Spleen (tissue), 11 donors: ENCODE results near the gene PVR. TPM values are rescaled to one million over a fixed set of nuclear protein-coding genes. Genes with fewer than 3 reads are reported as not detected.

ENCODE experiments used
- DNase-seq: peaks from one replicate; pipeline ENCODE4 v3.0.0-alpha.2; 2020
- H3K27ac ChIP-seq, 8 donors: fragments of 200-600 bp; sonication (generic) in 7 of 8; 1 replicate in 4 of 8; 2 replicates in 4 of 8; pipeline versions ENCODE4 v1.5.0 to v1.8.0; 2016 to 2021; ENCODE audit warnings: inconsistent platforms in 4 of 8, mild to moderate bottlenecking in 4 of 8, moderate library complexity in 1 of 8
- H3K27me3 ChIP-seq, 7 donors: fragments of 200-600 bp; sonication (generic) in 6 of 7; replicated peaks in 1 of 7; 1 replicate in 4 of 7; 2 replicates in 3 of 7; pipeline versions ENCODE4 v1.5.0 to v1.8.0; 2016 to 2021; ENCODE audit warnings: inconsistent platforms in 3 of 7, mild to moderate bottlenecking in 1 of 7
- H3K36me3 ChIP-seq, 6 donors: fragments of 200-600 bp; sonication (generic) in 5 of 6; 1 replicate in 4 of 6; 2 replicates in 2 of 6; pipeline versions ENCODE4 v1.5.0 to v1.8.0; 2016 to 2021; ENCODE audit warnings: inconsistent platforms in 2 of 6
- H3K4me1 ChIP-seq, 6 donors: fragments of 200-600 bp; sonication (generic) in 5 of 6; 1 replicate in 3 of 6; 2 replicates in 3 of 6; pipeline versions ENCODE4 v1.5.0 to v1.8.0; 2016 to 2021; ENCODE audit warnings: inconsistent platforms in 3 of 6
- H3K4me3 ChIP-seq, 8 donors: fragments of 200-600 bp; sonication (generic) in 7 of 8; 1 replicate in 4 of 8; 2 replicates in 4 of 8; pipeline versions ENCODE4 v1.5.0 to v1.8.0; 2016 to 2021; ENCODE audit warnings: inconsistent platforms in 4 of 8, mild to moderate bottlenecking in 4 of 8, moderate library complexity in 2 of 8
- H3K9me3 ChIP-seq, 8 donors: fragments of 200-600 bp; sonication (generic) in 7 of 8; 1 replicate in 4 of 8; 2 replicates in 4 of 8; pipeline versions ENCODE4 v1.5.0 to v1.8.0; 2016 to 2021; ENCODE audit warnings: inconsistent platforms in 4 of 8
- CTCF ChIP-seq, 11 experiments: fragments of 200-600 bp in 7 of 11; fragments of 450-650 bp in 4 of 11; sonication (generic) in 4 of 11; IDR thresholded peaks in 8 of 11; conservative IDR thresholded peaks in 3 of 11; 1 replicate in 7 of 11; 2 replicates in 4 of 11; pipeline versions ENCODE4 v1.4.0 to v1.8.0; 2016 to 2021; ENCODE audit warnings: antibody characterized with exemption in 11 of 11, inconsistent platforms in 4 of 11, mild to moderate bottlenecking in 1 of 11
- POLR2A ChIP-seq, 3 donors: fragments of 450-650 bp; IDR thresholded peaks; one replicate each; pipeline ENCODE4 v1.5.1; 2017; ENCODE audit warnings: antibody characterized with exemption in 3 of 3, mild to moderate bottlenecking in 1 of 3
- POLR2AphosphoS5 ChIP-seq, 3 donors: sonication (generic); formaldehyde crosslinking; IDR thresholded peaks; one replicate each; pipeline ENCODE4 v1.5.1; 2017; ENCODE audit warnings: antibody characterized with exemption in 3 of 3
- WGBS, 5 donors: extraction: QIAGEN DNeasy Blood & Tissue Kit in 3 of 5; methylation state at CpG; one replicate each; pipeline versions ENCODE4 v1.1.5 to v1.1.7; 2013 to 2018; 5-methylcytosine and 5-hydroxymethylcytosine counted together
- intact Hi-C: fragments of 100-400 bp; cut with DNase I; formaldehyde crosslinking; loops from one replicate; pipeline ENCODE4 v1.15.0; 2023; ENCODE audit warnings: low total_unique reads
- polyA plus RNA-seq, 3 donors: library from polyadenylated mRNA; stranded (reverse); fragments of 200-250 nt; gene quantifications; one replicate each; pipeline ENCODE4 v1.2.1, GENCODE V29; 2013
- total RNA-seq, 7 donors: library from RNA; depleted of rRNA in 3 of 7; stranded (reverse); fragments of >200 nt in 3 of 7; fragmentation: NEBNext Ultra II Directional in 4 of 7; extraction: Animal tissue kit (Norgen Biotek cat#: 25700) in 4 of 7; gene quantifications; one replicate each; pipeline versions ENCODE4 v1.1.0 to v1.2.1, GENCODE V29; 2016 to 2021
- donor health status: healthy with polysubstance abuse.
- donor health status: DM: no; HTN: no; CAD: no; lungs with moderate emphysema.
- donor health status: DM: no; HTN: no; CAD: no.
- donor health status: Bipolar disorder and iron deficiency.
- donor health status: healthy.
- donor health status: DM: no; HTN: no; CAD: no.
- donor health status: DM: yes; HTN: yes; CAD: no.

The PVR gene
- total and polyA plus RNA-seq, 10 donors: 2.0 to 18.4 (median 12.8) TPM

GRCh38 chr19:44611812-44612295 is 31.9 kb upstream of the PVR start:
- Histone ChIP-seq H3K4me3 (no peak overlapping the region), H3K9me3 (no peaks in the 10 kb centered on the region), H3K36me3 (no peaks in the 10 kb centered on the region), H3K27me3 (peaks cover 0 to 3% (median 0%) of the 10 kb centered on the region in 7 donors), H3K4me1 (peaks cover 0 to 25% (median 7%) of the 10 kb centered on the region in 6 donors), H3K27ac (no peak overlapping the region)
- 92 to 99% (median 95%) methylated on average over 2 of the region's 2 CpGs for WGBS, 5 donors
- intact Hi-C loops: no loop called here
- no peak for DNase-seq
- TF ChIP-seq POLR2A (IDR thresholded peaks at IDR 0.05) (no peak), CTCF (IDR thresholded peaks at IDR 0.05 in 8 of 11, conservative IDR thresholded peaks at IDR 0.05 in 3 of 11) (no peak), POLR2AphosphoS5 (IDR thresholded peaks at IDR 0.05) (no peak)

- WGBS, 5 donors: 82 to 94% (median 91%) methylated on average over 23 to 25 of the region's 25 CpGs
- no peak within 1 kb of the TSS for H3K27ac ChIP-seq
These were observed 30.2 kb upstream of the PVR start, which contains the start of gene IGSF23 for GRCh38 chr19:44613295-44614178. IGSF23 (plus strand) TSS chr19:44613563; CDS start chr19:44613646, 83 bp downstream.

GRCh38 chr19:44614313-44614712 is 29.4 kb upstream of the PVR start:
- no peak overlapping the region for H3K4me3 ChIP-seq
- 90 to 97% (median 95%) methylated on average over 10 of the region's 10 CpGs for WGBS, 5 donors
- no peak for TF ChIP-seq POLR2A (IDR thresholded peaks at IDR 0.05)
- no peak for TF ChIP-seq POLR2AphosphoS5 (IDR thresholded peaks at IDR 0.05)
- no peak for TF ChIP-seq CTCF (IDR thresholded peaks at IDR 0.05 in 8 of 11, conservative IDR thresholded peaks at IDR 0.05 in 3 of 11)

More at GRCh38 chr19:44613295-44614178, 30.2 kb upstream of the PVR start, which contains the start of gene IGSF23:
- intact Hi-C loops: no loop called here
- peaks cover 0 to 10% (median 0%) of the 10 kb centered on the region in 6 donors for H3K4me1 ChIP-seq
- H3K4me3 ChIP-seq: no peak within 1 kb of the TSS
- TF ChIP-seq POLR2AphosphoS5 (IDR thresholded peaks at IDR 0.05) (no peak), POLR2A (IDR thresholded peaks at IDR 0.05) (no peak), CTCF (IDR thresholded peaks at IDR 0.05 in 8 of 11, conservative IDR thresholded peaks at IDR 0.05 in 3 of 11) (no peak)
- DNase-seq: no peak
- H3K9me3 ChIP-seq: no peaks in the 10 kb centered on the region
- no peaks in the 10 kb centered on the region for H3K36me3 ChIP-seq
- H3K27me3 ChIP-seq: peaks cover 0 to 3% (median 0%) of the 10 kb centered on the region in 7 donors

GRCh38 chr19:44615863-44616247 is 27.9 kb upstream of the PVR start:
- H3K36me3 ChIP-seq: no peaks in the 10 kb centered on the region
- peaks cover 0 to 10% (median 0%) of the 10 kb centered on the region in 6 donors for H3K4me1 ChIP-seq
- intact Hi-C loops: no loop called here
- no peak for TF ChIP-seq CTCF (IDR thresholded peaks at IDR 0.05 in 8 of 11, conservative IDR thresholded peaks at IDR 0.05 in 3 of 11)
- WGBS, 5 donors: 29 to 45% (median 41%) methylated on average over 5 of the region's 5 CpGs
- H3K27me3 ChIP-seq: peaks cover 0 to 3% (median 0%) of the 10 kb centered on the region in 7 donors
- DNase-seq: no peak
- no peaks in the 10 kb centered on the region for H3K9me3 ChIP-seq
- peak overlapping the region in 2 of 8 donors; percentile 26 to 63 for H3K27ac ChIP-seq
- H3K4me3 ChIP-seq: no peak overlapping the region

More at GRCh38 chr19:44614313-44614712, 29.4 kb upstream of the PVR start:
- H3K36me3 ChIP-seq: no peaks in the 10 kb centered on the region
- no peak overlapping the region for H3K27ac ChIP-seq
- DNase-seq: no peak
- H3K27me3 ChIP-seq: peaks cover 0 to 3% (median 0%) of the 10 kb centered on the region in 7 donors
- intact Hi-C loops: no loop called here
- H3K4me1 ChIP-seq: peaks cover 0 to 10% (median 0%) of the 10 kb centered on the region in 6 donors
- no peaks in the 10 kb centered on the region for H3K9me3 ChIP-seq
